Suprapubic skin (tissue), 4 donors: ENCODE measurements around the gene OR2H1. TPM values are rescaled to one million over a fixed set of nuclear protein-coding genes. Genes with fewer than 3 reads are reported as not detected.

Experiments used
- DNase-seq, 2 donors: peaks; one replicate each; pipeline ENCODE4 v3.0.0-alpha.2; 2019; ENCODE audit warnings: low spot score in 2 of 2
- H3K27ac ChIP-seq: fragments of 200-600 bp; sonication (generic); one replicate; pipeline ENCODE4 v1.5.1; 2019
- H3K27me3 ChIP-seq: fragments of 200-600 bp; sonication (generic); one replicate; pipeline ENCODE4 v1.5.1; 2019
- H3K36me3 ChIP-seq: fragments of 200-600 bp; sonication (generic); one replicate; pipeline ENCODE4 v1.5.1; 2019
- H3K4me1 ChIP-seq: fragments of 200-600 bp; sonication (generic); one replicate; pipeline ENCODE4 v1.5.1; 2019
- H3K4me3 ChIP-seq: fragments of 200-600 bp; sonication (generic); one replicate; pipeline ENCODE4 v1.5.1; 2019; ENCODE audit warnings: mild to moderate bottlenecking
- H3K9me3 ChIP-seq: fragments of 200-600 bp; sonication (generic); one replicate; pipeline ENCODE4 v1.5.1; 2019
- EP300 ChIP-seq: sonication (generic); formaldehyde crosslinking; IDR thresholded peaks from one replicate; pipeline ENCODE4 v1.6.1; 2017; ENCODE audit warnings: antibody characterized with exemption
- POLR2A ChIP-seq, 2 donors: fragments of 450-650 bp; IDR thresholded peaks; one replicate each; pipeline ENCODE4 v1.6.1; 2017; ENCODE audit warnings: antibody characterized with exemption in 2 of 2, mild to moderate bottlenecking in 2 of 2, moderate library complexity in 2 of 2
- POLR2AphosphoS5 ChIP-seq, 3 donors: sonication (generic); formaldehyde crosslinking; IDR thresholded peaks; one replicate each; pipeline ENCODE4 v1.6.1; 2017; ENCODE audit warnings: antibody characterized with exemption in 3 of 3
- WGBS: methylation state at CpG from one replicate; pipeline ENCODE4 v1.1.5; 2018; 5-methylcytosine and 5-hydroxymethylcytosine counted together
- total RNA-seq, 4 donors: library from RNA; depleted of rRNA; stranded (reverse); fragments of >200 nt; gene quantifications; one replicate each; pipeline ENCODE4 v1.1.0, GENCODE V29; 2016
- TF ChIP-seq, protein P1 (sequence below), 2 donors: fragments of 200-600 bp in 1 of 2; fragments of 450-650 bp in 1 of 2; sonication (generic) in 1 of 2; IDR thresholded peaks; one replicate each; pipeline ENCODE4 v1.5.1; 2016 to 2019; ENCODE audit warnings: antibody characterized with exemption in 2 of 2, mild to moderate bottlenecking in 1 of 2, moderate library complexity in 1 of 2

OR2H1 gene
- total RNA-seq, 4 donors from 2014 or later: not detected

- no peaks in the 10 kb centered on the region for H3K36me3 ChIP-seq
- 96% methylated on average over 4 of the region's 6 CpGs for WGBS
- no peaks in the 10 kb centered on the region for H3K9me3 ChIP-seq
- peaks cover 11% of the 10 kb centered on the region for H3K27me3 ChIP-seq
- no peaks in the 10 kb centered on the region for H3K4me1 ChIP-seq
- no peak overlapping the region for H3K27ac ChIP-seq
- TF ChIP-seq, protein P1, sequence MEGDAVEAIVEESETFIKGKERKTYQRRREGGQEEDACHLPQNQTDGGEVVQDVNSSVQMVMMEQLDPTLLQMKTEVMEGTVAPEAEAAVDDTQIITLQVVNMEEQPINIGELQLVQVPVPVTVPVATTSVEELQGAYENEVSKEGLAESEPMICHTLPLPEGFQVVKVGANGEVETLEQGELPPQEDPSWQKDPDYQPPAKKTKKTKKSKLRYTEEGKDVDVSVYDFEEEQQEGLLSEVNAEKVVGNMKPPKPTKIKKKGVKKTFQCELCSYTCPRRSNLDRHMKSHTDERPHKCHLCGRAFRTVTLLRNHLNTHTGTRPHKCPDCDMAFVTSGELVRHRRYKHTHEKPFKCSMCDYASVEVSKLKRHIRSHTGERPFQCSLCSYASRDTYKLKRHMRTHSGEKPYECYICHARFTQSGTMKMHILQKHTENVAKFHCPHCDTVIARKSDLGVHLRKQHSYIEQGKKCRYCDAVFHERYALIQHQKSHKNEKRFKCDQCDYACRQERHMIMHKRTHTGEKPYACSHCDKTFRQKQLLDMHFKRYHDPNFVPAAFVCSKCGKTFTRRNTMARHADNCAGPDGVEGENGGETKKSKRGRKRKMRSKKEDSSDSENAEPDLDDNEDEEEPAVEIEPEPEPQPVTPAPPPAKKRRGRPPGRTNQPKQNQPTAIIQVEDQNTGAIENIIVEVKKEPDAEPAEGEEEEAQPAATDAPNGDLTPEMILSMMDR (IDR thresholded peaks at IDR 0.05): no peak
- TF ChIP-seq POLR2A (IDR thresholded peaks at IDR 0.05) (no peak), POLR2AphosphoS5 (IDR thresholded peaks at IDR 0.05) (no peak), EP300 (no peak)
- H3K4me3 ChIP-seq: no peak overlapping the region
- DNase-seq: no peak
Measured at GRCh38 chr6:29501106-29501505, 44.2 kb downstream of the OR2H1 start.

DNA sequence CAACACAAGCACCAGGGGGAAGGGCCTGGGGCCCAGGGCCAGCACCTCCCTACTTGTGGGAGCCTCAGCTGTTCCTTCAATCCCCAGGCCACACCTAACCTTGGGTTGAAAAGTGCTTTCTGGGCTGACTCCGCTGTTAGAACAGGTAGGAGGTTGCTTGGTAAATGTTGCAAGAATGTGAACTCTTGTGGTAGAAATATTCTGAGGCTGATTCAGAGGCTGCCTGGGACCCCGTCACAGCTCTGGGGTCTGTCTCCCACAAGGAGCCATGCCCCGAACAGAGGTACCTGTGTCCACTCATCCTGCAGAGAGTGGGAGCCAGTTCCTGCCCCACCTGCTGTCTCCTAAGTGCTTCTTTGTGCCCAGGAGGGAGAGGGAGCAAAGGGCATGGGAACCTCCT lies 45.2 kb downstream of the OR2H1 start:
- DNase-seq: no peak
- Histone ChIP-seq H3K9me3 (no peaks in the 10 kb centered on the region), H3K36me3 (no peaks in the 10 kb centered on the region), H3K4me3 (no peak overlapping the region), H3K27ac (no peak overlapping the region), H3K27me3 (peaks cover 11% of the 10 kb centered on the region), H3K4me1 (no peaks in the 10 kb centered on the region)
- TF ChIP-seq POLR2AphosphoS5 (IDR thresholded peaks at IDR 0.05) (no peak), POLR2A (IDR thresholded peaks at IDR 0.05) (no peak), EP300 (no peak)
- TF ChIP-seq, protein P1 (IDR thresholded peaks at IDR 0.05): no peak
- 96% methylated on average over 2 of the region's 3 CpGs for WGBS

DNA sequence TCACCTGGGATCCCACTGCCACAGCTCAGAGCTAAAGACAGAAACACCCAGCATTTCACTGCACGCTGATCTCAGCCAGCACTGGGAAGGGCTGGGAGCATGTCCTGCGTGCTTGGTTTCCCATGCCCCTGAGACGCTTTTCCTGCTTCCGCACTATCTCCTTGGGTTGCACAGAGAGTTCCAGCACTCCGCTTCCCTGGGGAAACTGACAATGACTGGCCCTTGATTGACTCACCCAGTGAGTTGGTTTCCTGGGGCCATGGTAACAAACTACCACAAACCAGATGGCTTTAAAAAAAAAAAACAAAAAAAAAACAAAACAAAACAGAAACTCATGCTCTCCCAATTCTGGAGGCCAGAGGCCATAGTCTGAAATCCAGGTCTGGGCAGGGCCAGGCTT lies 45.6 kb downstream of the OR2H1 start:
- no peak overlapping the region for H3K27ac ChIP-seq
- 78% methylated on average over 5 of the region's 5 CpGs for WGBS

GRCh38 chr6:29504961-29505360 lies 48.0 kb downstream of the OR2H1 start:
- Histone ChIP-seq H3K4me1 (no peaks in the 10 kb centered on the region), H3K27ac (no peak overlapping the region), H3K27me3 (peaks cover 9% of the 10 kb centered on the region), H3K4me3 (no peak overlapping the region), H3K36me3 (no peaks in the 10 kb centered on the region), H3K9me3 (no peaks in the 10 kb centered on the region)
- no peak for DNase-seq
- TF ChIP-seq EP300: no peak
- TF ChIP-seq, protein P1 (IDR thresholded peaks at IDR 0.05): no peak
- no peak for TF ChIP-seq POLR2A (IDR thresholded peaks at IDR 0.05)
- TF ChIP-seq POLR2AphosphoS5 (IDR thresholded peaks at IDR 0.05): no peak
- WGBS: 58% methylated on average over 2 of the region's 2 CpGs

More for the DNA sequence above, 45.6 kb downstream of the OR2H1 start:
- H3K36me3 ChIP-seq: no peaks in the 10 kb centered on the region
- H3K4me3 ChIP-seq: no peak overlapping the region
- no peaks in the 10 kb centered on the region for H3K9me3 ChIP-seq
- peaks cover 11% of the 10 kb centered on the region for H3K27me3 ChIP-seq
- TF ChIP-seq EP300 (no peak), POLR2A (IDR thresholded peaks at IDR 0.05) (no peak), POLR2AphosphoS5 (IDR thresholded peaks at IDR 0.05) (no peak)
- TF ChIP-seq, protein P1 (IDR thresholded peaks at IDR 0.05): no peak
- no peaks in the 10 kb centered on the region for H3K4me1 ChIP-seq
- DNase-seq: no peak

- Histone ChIP-seq H3K4me3 (no peak overlapping the region), H3K9me3 (no peaks in the 10 kb centered on the region), H3K27ac (no peak overlapping the region), H3K36me3 (no peaks in the 10 kb centered on the region), H3K4me1 (no peaks in the 10 kb centered on the region), H3K27me3 (peaks cover 5% of the 10 kb centered on the region)
- TF ChIP-seq POLR2AphosphoS5 (IDR thresholded peaks at IDR 0.05) (no peak), POLR2A (IDR thresholded peaks at IDR 0.05) (no peak), EP300 (no peak)
- TF ChIP-seq, protein P1 (IDR thresholded peaks at IDR 0.05): no peak
- no CpG with 5 or more reads among the region's 3 CpGs for WGBS
- no peak for DNase-seq
Measured at GRCh38 chr6:29505808-29506207, 48.9 kb downstream of the OR2H1 start.
